Natural killer cell (primary cell): ENCODE data around the gene PPP2R5C. TPM values are rescaled to one million over a fixed set of nuclear protein-coding genes. Genes with fewer than 3 reads are reported as not detected.

Experiments used
- ATAC-seq, 3 donors: fragments of 150-1000 bp in 2 of 3; fragments of 200-7000 bp in 1 of 3; cut with Tn5 transposase; 1 replicate in 1 of 3; 2 replicates in 2 of 3; pipeline ENCODE4 v1.10.0; 2021; ENCODE audit warnings: mild to moderate bottlenecking in 2 of 3, moderate library complexity in 2 of 3
- DNase-seq, 2 donors: peaks; one replicate each; pipeline versions ENCODE4 v3.0.0 to v3.0.0-alpha.2; 2013 to 2021; ENCODE audit warnings: mixed read lengths in 1 of 2
- H3K27ac ChIP-seq: one replicate; pipeline ENCODE4 v1.5.1; 2013; ENCODE audit warnings: mild to moderate bottlenecking, low read length
- H3K27me3 ChIP-seq: one replicate; pipeline ENCODE4 v1.6.1; 2013; ENCODE audit warnings: low read length; ENCODE audit not compliant: control insufficient read depth, insufficient read depth
- H3K36me3 ChIP-seq: one replicate; pipeline ENCODE4 v1.6.1; 2013; ENCODE audit warnings: low read length; ENCODE audit not compliant: control insufficient read depth, insufficient read depth
- H3K4me1 ChIP-seq: one replicate; pipeline ENCODE4 v1.6.1; 2013; ENCODE audit warnings: low read length; ENCODE audit not compliant: control insufficient read depth, insufficient read depth
- H3K4me3 ChIP-seq: one replicate; pipeline ENCODE4 v1.5.1; 2013; ENCODE audit warnings: low read length
- H3K9me3 ChIP-seq: one replicate; pipeline ENCODE4 v1.6.1; 2013; ENCODE audit warnings: low read length; ENCODE audit not compliant: control insufficient read depth, insufficient read depth
- H3K27ac Mint-ChIP-seq, 2 donors: one replicate each; pipeline ENCODE4 v1.8.0; 2022; ENCODE audit warnings: mild to moderate bottlenecking in 2 of 2, mixed read lengths in 2 of 2, moderate library complexity in 1 of 2
- H3K27me3 Mint-ChIP-seq, 2 donors: one replicate each; pipeline ENCODE4 v1.8.0; 2022; ENCODE audit warnings: low read depth in 2 of 2, mixed read lengths in 2 of 2
- H3K36me3 Mint-ChIP-seq: one replicate; pipeline ENCODE4 v1.8.0; 2022; ENCODE audit warnings: mixed read lengths
- H3K4me1 Mint-ChIP-seq, 2 donors: one replicate each; pipeline ENCODE4 v1.8.0; 2022; ENCODE audit warnings: mixed read lengths in 2 of 2
- H3K4me3 Mint-ChIP-seq: one replicate; pipeline ENCODE4 v1.8.0; 2022; ENCODE audit warnings: mild to moderate bottlenecking, moderate library complexity, mixed read lengths
- H3K9me3 Mint-ChIP-seq, 2 donors: one replicate each; pipeline ENCODE4 v1.8.0; 2022; ENCODE audit warnings: mixed read lengths in 2 of 2
- WGBS: methylation state at CpG from one replicate; pipeline ENCODE4 v1.1.7; 2013; ENCODE audit warnings: missing lambda C conversion rate; ENCODE audit not compliant: insufficient coverage; 5-methylcytosine and 5-hydroxymethylcytosine counted together
- intact Hi-C: fragments of 100-400 bp; cut with micrococcal nuclease; formaldehyde crosslinking; loops from one replicate; pipeline ENCODE4 v1.14.2; 2022
- total RNA-seq, 4 donors: library from RNA; stranded (reverse); fragments of 120-200 nt in 1 of 4; gene quantifications; one replicate each; pipeline versions ENCODE4 v1.2.3 to v1.2.4, GENCODE V29; 2013 to 2022
- TF ChIP-seq, protein P1 (sequence below): fragments of 200-600 bp; IDR thresholded peaks from one replicate; pipeline ENCODE4 v1.8.0; 2022; ENCODE audit warnings: antibody characterized with exemption

Gene PPP2R5C
- total RNA-seq, 3 donors from 2014 or later (not counting 1 experiment from before 2014, with no cell fraction given): 716 to 779 (median 736) TPM

DNA sequence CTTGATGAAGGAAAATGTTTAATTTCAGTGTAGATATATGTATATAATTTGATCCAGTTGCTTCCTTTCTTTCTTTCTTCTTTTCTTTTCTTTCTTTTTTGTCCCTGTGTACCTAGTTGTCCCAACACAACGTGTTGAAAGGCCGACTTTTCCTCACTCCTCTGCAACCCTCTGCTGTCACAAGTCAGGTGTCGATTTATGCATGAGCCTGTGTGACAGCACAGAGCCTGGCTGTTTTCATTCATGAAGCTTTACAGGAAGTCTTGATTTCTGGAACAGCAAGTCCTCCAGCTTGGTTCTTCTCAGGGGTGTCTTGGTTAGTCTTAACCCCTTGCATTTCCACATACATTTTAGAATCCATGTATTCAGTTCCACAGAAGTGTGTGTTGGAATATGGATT, 88.1 kb downstream of the PPP2R5C start:
- H3K4me1 ChIP-seq: peaks cover 60% of the 10 kb centered on the region
- peaks cover 87 to 91% of the 10 kb centered on the region in 2 donors for H3K4me1 Mint-ChIP-seq
- intact Hi-C loops: no loop called here
- no peaks in the 10 kb centered on the region for H3K27me3 Mint-ChIP-seq
- peak in 2 of 3 donors; percentile 27 to 54 for ATAC-seq
- H3K36me3 Mint-ChIP-seq: no peaks in the 10 kb centered on the region
- no peak for DNase-seq
- H3K9me3 Mint-ChIP-seq: no peaks in the 10 kb centered on the region
- TF ChIP-seq, protein P1, sequence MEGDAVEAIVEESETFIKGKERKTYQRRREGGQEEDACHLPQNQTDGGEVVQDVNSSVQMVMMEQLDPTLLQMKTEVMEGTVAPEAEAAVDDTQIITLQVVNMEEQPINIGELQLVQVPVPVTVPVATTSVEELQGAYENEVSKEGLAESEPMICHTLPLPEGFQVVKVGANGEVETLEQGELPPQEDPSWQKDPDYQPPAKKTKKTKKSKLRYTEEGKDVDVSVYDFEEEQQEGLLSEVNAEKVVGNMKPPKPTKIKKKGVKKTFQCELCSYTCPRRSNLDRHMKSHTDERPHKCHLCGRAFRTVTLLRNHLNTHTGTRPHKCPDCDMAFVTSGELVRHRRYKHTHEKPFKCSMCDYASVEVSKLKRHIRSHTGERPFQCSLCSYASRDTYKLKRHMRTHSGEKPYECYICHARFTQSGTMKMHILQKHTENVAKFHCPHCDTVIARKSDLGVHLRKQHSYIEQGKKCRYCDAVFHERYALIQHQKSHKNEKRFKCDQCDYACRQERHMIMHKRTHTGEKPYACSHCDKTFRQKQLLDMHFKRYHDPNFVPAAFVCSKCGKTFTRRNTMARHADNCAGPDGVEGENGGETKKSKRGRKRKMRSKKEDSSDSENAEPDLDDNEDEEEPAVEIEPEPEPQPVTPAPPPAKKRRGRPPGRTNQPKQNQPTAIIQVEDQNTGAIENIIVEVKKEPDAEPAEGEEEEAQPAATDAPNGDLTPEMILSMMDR: no peak
- no peak overlapping the region for H3K4me3 ChIP-seq
- H3K9me3 ChIP-seq: no peaks in the 10 kb centered on the region
- peak overlapping the region; percentile 67 for H3K4me3 Mint-ChIP-seq
- H3K27ac ChIP-seq: peak overlapping the region; percentile 2
- WGBS: 25% methylated on average over 3 of the region's 3 CpGs
- peaks cover 10% of the 10 kb centered on the region for H3K36me3 ChIP-seq
- H3K27ac Mint-ChIP-seq: peak overlapping the region; percentile 70 to 97
- H3K27me3 ChIP-seq: no peaks in the 10 kb centered on the region

- no peaks in the 10 kb centered on the region for H3K27me3 Mint-ChIP-seq
- Histone ChIP-seq H3K9me3 (no peaks in the 10 kb centered on the region), H3K27ac (peak overlapping the region; percentile 34), H3K27me3 (no peaks in the 10 kb centered on the region), H3K36me3 (peaks cover under 1% of the 10 kb centered on the region), H3K4me3 (no peak overlapping the region), H3K4me1 (peaks cover 61% of the 10 kb centered on the region)
- DNase-seq (no peak), ATAC-seq (no peak)
- no peak overlapping the region for H3K4me3 Mint-ChIP-seq
- no peaks in the 10 kb centered on the region for H3K9me3 Mint-ChIP-seq
- no peaks in the 10 kb centered on the region for H3K36me3 Mint-ChIP-seq
- peaks cover 89 to 91% of the 10 kb centered on the region in 2 donors for H3K4me1 Mint-ChIP-seq
- intact Hi-C loops: no loop called here
- TF ChIP-seq, protein P1: no peak
- H3K27ac Mint-ChIP-seq: peak overlapping the region; percentile 70 to 97
- 80% methylated on average over 3 of the region's 3 CpGs for WGBS
These were observed 89.7 kb downstream of the PPP2R5C start for GRCh38 chr14:101851183-101851582.

DNA sequence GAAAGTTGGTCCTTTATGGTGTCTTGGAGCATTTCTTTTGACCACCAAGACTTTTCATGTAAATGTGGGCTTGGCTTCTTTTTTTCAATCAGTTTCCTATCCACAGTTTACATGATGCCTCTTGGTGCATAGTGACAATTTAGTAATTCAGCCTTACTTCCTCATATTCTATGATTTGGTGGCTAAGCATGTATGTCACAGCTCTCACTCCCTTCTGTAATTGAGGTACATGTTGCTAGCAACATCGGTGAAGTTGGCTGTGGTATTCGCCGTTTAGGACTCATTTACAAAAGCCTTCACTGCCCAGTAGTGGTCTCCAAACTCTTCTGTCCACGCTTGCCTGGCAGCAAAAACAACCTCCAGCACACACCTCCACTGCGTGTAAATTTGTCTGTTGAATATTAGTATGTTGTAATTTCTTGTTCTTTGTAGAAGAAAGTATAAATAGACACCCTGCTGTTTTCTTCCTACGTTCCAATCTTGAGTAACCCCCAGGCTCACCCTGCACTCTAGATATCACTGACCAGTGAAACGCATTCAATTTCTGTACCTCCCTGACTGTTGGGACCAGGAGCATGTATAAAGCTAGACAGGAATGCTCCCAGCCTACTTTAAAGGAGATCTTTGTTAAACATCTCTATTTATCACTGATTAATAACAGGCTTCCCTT, 90.4 kb downstream of the PPP2R5C start:
- Mint-ChIP-seq H3K9me3 (no peaks in the 10 kb centered on the region), H3K36me3 (no peaks in the 10 kb centered on the region), H3K4me1 (peaks cover 90 to 91% of the 10 kb centered on the region in 2 donors), H3K4me3 (peak overlapping the region; percentile 38), H3K27me3 (no peaks in the 10 kb centered on the region), H3K27ac (peak overlapping the region; percentile 70 to 97)
- intact Hi-C loops: no loop called here
- Histone ChIP-seq H3K4me3 (no peak overlapping the region), H3K9me3 (no peaks in the 10 kb centered on the region), H3K27ac (peak overlapping the region; percentile 34), H3K27me3 (no peaks in the 10 kb centered on the region), H3K4me1 (peaks cover 60% of the 10 kb centered on the region), H3K36me3 (peaks cover 5% of the 10 kb centered on the region)
- ATAC-seq (peak; percentile 36 to 53 (median 51)), DNase-seq (no peak)
- TF ChIP-seq, protein P1: no peak
- WGBS: 44% methylated on average over 5 of the region's 7 CpGs

DNA sequence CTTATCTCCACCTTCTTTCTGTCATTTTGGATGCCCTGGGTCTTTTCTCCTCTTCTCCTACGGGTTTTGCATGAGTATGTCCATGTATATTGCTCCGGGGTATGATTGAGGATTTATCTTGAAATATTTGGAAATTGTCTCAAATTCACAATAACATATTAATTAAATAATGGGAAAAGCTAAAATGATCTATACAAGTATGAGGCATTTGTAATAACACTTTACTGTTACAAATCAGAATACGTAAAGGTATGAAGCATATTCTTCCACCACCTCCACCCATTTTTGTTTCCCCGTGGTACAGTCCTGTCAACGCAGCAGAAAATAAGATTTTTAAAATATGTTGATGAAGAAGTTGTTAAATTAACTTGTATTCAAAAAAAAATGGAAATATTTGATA, 91.3 kb downstream of the PPP2R5C start:
- Mint-ChIP-seq H3K9me3 (no peaks in the 10 kb centered on the region), H3K4me1 (peaks cover 82 to 94% of the 10 kb centered on the region in 2 donors), H3K27me3 (no peaks in the 10 kb centered on the region), H3K27ac (peak overlapping the region; percentile 70 to 97), H3K4me3 (peak overlapping the region; percentile 10), H3K36me3 (no peaks in the 10 kb centered on the region)
- intact Hi-C loops: no loop called here
- WGBS: no CpG with 5 or more reads among the region's 5 CpGs
- DNase-seq (no peak), ATAC-seq (no peak)
- H3K36me3 ChIP-seq: peaks cover 14% of the 10 kb centered on the region
- H3K9me3 ChIP-seq: no peaks in the 10 kb centered on the region
- TF ChIP-seq, protein P1: no peak
- H3K4me1 ChIP-seq: peaks cover 55% of the 10 kb centered on the region
- no peaks in the 10 kb centered on the region for H3K27me3 ChIP-seq
- no peak overlapping the region for H3K4me3 ChIP-seq
- no peak overlapping the region for H3K27ac ChIP-seq
